Endothelial cell of umbilical vein (primary cell): ENCODE results near the gene SNCAIP.

ENCODE experiments used
- CTCF ChIP-seq, 2 donors: IDR thresholded peaks; 1 replicate in 1 of 2; 2 replicates in 1 of 2; pipeline ENCODE4 v1.5.1; 2011; ENCODE audit warnings: low read length in 2 of 2, mild to moderate bottlenecking in 2 of 2, moderate library complexity in 2 of 2, control low read depth in 1 of 2, inconsistent platforms in 1 of 2, low read depth in 1 of 2; ENCODE audit not compliant: insufficient read depth in 1 of 2; ENCODE audit errors: extremely low read depth in 1 of 2
- EZH2 ChIP-seq: IDR thresholded peaks from 2 replicates; pipeline ENCODE4 v1.6.1; 2012; ENCODE audit warnings: borderline replicate concordance, low read depth, mild to moderate bottlenecking, moderate library complexity, low read length, inconsistent platforms; ENCODE audit not compliant: severe bottlenecking
- FOS ChIP-seq: IDR thresholded peaks from 2 replicates; pipeline ENCODE4 v1.6.1; 2011; ENCODE audit warnings: mild to moderate bottlenecking, low read length, moderate library complexity, borderline replicate concordance; ENCODE audit not compliant: insufficient read depth
- GATA2 ChIP-seq: IDR thresholded peaks from 2 replicates; pipeline ENCODE4 v1.7.0; 2011; ENCODE audit warnings: low read depth, mild to moderate bottlenecking, moderate library complexity, mixed read lengths, low read length; ENCODE audit not compliant: insufficient read length, insufficient read depth
- JUN ChIP-seq: IDR thresholded peaks from 2 replicates; pipeline ENCODE4 v1.6.1; 2011; ENCODE audit warnings: borderline replicate concordance, low read depth; ENCODE audit not compliant: insufficient read length, insufficient read depth
- MAX ChIP-seq: IDR thresholded peaks from 2 replicates; pipeline ENCODE4 v1.6.1; 2011; ENCODE audit not compliant: insufficient read depth, insufficient read length
- MYC ChIP-seq: IDR thresholded peaks from one replicate; pipeline ENCODE4 v1.6.1; 2011; ENCODE audit warnings: mild to moderate bottlenecking, low read depth, low read length
- POLR2A ChIP-seq: IDR thresholded peaks from 2 replicates; pipeline ENCODE4 v1.6.1; 2012; ENCODE audit warnings: low read depth, mild to moderate bottlenecking, control low read depth, low read length
- POLR2AphosphoS5 ChIP-seq: IDR thresholded peaks from 2 replicates; pipeline ENCODE4 v1.6.1; 2012; ENCODE audit warnings: low read depth, mild to moderate bottlenecking, control low read depth, low read length, moderate library complexity; ENCODE audit not compliant: insufficient read depth

GRCh38 chr5:122463221-122463620 is 151.2 kb downstream of the SNCAIP start:
- TF ChIP-seq CTCF (IDR thresholded peaks at IDR 0.05; ENCODE audit: extremely low read depth in 1 of 2, insufficient read depth in 1 of 2, low read depth in 1 of 2, low read length in 2 of 2) (no peak), POLR2A (no peak), MAX (no peak), EZH2 (no peak), POLR2AphosphoS5 (no peak), MYC (no peak), FOS (no peak), GATA2 (no peak), JUN (no peak)
